HEK293 (cell line): ENCODE results near the gene ACYP1.
A peak's percentile ranks its signal among the peaks of the same experiment; 100 is the strongest.

Experiments
- HOXD13 ChIP-seq: sonication (generic); formaldehyde crosslinking; IDR thresholded peaks from 2 replicates; pipeline ENCODE4 v1.8.0; 2022; ENCODE audit warnings: missing genetic modification reagents, borderline replicate concordance
- KLF16 ChIP-seq: fragments of 450-650 bp; formaldehyde crosslinking; IDR thresholded peaks from 2 replicates; pipeline ENCODE4 v1.5.1; 2017; ENCODE audit warnings: missing biosample characterization, missing genetic modification characterization
- MYNN ChIP-seq: fragments of 450-650 bp; formaldehyde crosslinking; IDR thresholded peaks from 2 replicates; pipeline ENCODE4 v1.5.1; 2016; ENCODE audit warnings: missing biosample characterization, missing genetic modification characterization, borderline replicate concordance
- ZBTB8A ChIP-seq: fragments of 450-650 bp; formaldehyde crosslinking; IDR thresholded peaks from 2 replicates; pipeline ENCODE4 v1.5.1; 2016; ENCODE audit warnings: missing biosample characterization, missing genetic modification characterization
- ZNF114 ChIP-seq: fragments of 450-650 bp; formaldehyde crosslinking; IDR thresholded peaks from 2 replicates; pipeline ENCODE4 v1.5.0; 2017; ENCODE audit warnings: missing biosample characterization, missing genetic modification characterization
- ZNF239 ChIP-seq: fragments of 450-650 bp; formaldehyde crosslinking; IDR thresholded peaks from 2 replicates; pipeline ENCODE4 v1.5.1; 2016; ENCODE audit warnings: missing biosample characterization, missing genetic modification characterization
- ZNF274 ChIP-seq, 2 experiments: fragments of 200-500 bp in 1 of 2; fragments of 450-650 bp in 1 of 2; sonication (Bioruptor generic) in 1 of 2; formaldehyde crosslinking in 1 of 2; IDR thresholded peaks; 2 replicates each; pipeline versions ENCODE4 v1.5.1 to v1.6.1; 2014 to 2016; ENCODE audit warnings: borderline replicate concordance in 1 of 2, inconsistent platforms in 1 of 2, low read length in 1 of 2, missing biosample characterization in 1 of 2, missing genetic modification characterization in 1 of 2
- ZNF501 ChIP-seq: fragments of 450-650 bp; formaldehyde crosslinking; IDR thresholded peaks from 2 replicates; pipeline ENCODE4 v1.5.1; 2016; ENCODE audit warnings: missing biosample characterization, missing genetic modification characterization
- TF ChIP-seq, protein P1 (sequence below): fragments of 450-650 bp; formaldehyde crosslinking; IDR thresholded peaks from 2 replicates; pipeline ENCODE4 v1.5.1; 2016; ENCODE audit warnings: missing biosample characterization, missing genetic modification characterization
- TF ChIP-seq, protein P2 (sequence below): fragments of 450-650 bp; IDR thresholded peaks from 2 replicates; pipeline ENCODE4 v1.5.1; 2018; ENCODE audit warnings: missing biosample characterization, mild to moderate bottlenecking, missing genetic modification characterization
- TF ChIP-seq, protein P3 (sequence below): IDR thresholded peaks from 2 replicates; pipeline ENCODE4 v1.6.1; 2011; ENCODE audit warnings: mild to moderate bottlenecking, low read depth, low read length, borderline replicate concordance
- TF ChIP-seq, protein P4 (sequence below): fragments of 450-650 bp; formaldehyde crosslinking; IDR thresholded peaks from 2 replicates; pipeline ENCODE4 v1.5.1; 2016; ENCODE audit warnings: missing biosample characterization, missing genetic modification characterization

DNA sequence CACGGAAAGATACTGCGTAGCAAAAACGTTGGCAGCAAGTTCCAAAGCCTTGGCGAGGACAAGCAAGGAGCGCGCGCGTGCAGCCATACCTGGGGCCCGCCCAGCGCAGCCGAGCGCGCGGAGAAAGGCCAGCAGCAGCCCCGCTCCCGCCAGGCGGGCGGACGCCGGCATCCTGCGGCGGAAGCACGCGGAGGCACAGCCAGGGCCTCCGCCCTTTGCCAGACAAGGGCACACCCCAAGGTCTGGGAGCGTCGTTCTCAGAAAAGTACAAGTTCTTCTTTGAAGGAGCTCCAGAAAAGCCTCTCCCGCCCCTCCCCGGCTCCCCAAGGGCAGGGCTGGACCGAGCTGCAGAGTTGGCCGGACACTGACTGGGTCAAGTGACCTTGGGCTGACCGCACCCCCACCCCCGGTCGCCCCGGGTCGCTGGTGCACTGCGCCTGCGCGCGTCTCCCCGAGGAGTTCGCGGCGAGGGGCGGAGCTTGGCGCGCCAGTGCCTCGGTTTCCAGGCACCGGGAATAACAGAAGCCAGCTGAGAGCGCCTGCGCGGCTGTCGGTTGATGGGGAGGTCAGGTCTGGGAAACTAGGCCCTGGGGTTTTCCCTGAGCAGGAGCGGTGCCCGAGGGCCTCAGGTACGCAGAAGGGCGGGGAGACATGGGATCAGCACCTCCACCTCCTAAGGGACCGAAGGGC lies 5.4 kb upstream of the ACYP1 start, which contains the start of gene ZC2HC1C:
- TF ChIP-seq ZNF239 (tag by site-specific recombination) (no peak), ZNF274 (IDR thresholded peaks at IDR 0.05; ENCODE audit: low read length) (no peak), ZNF274 (tag by site-specific recombination; IDR thresholded peaks at IDR 0.05; ENCODE audit: borderline replicate concordance) (no peak), MYNN (tag by site-specific recombination) (no peak), HOXD13 (CRISPR knock-in tag) (no peak), ZNF114 (tag by site-specific recombination) (no peak), ZNF501 (tag by site-specific recombination) (no peak), ZBTB8A (tag by site-specific recombination) (0 out of 2 replicates have a peak, but pooled peaks have one; percentile 27), KLF16 (tag by site-specific recombination) (peak; percentile 43; the same call in 1 of the 2 replicates)
- TF ChIP-seq, protein P1, sequence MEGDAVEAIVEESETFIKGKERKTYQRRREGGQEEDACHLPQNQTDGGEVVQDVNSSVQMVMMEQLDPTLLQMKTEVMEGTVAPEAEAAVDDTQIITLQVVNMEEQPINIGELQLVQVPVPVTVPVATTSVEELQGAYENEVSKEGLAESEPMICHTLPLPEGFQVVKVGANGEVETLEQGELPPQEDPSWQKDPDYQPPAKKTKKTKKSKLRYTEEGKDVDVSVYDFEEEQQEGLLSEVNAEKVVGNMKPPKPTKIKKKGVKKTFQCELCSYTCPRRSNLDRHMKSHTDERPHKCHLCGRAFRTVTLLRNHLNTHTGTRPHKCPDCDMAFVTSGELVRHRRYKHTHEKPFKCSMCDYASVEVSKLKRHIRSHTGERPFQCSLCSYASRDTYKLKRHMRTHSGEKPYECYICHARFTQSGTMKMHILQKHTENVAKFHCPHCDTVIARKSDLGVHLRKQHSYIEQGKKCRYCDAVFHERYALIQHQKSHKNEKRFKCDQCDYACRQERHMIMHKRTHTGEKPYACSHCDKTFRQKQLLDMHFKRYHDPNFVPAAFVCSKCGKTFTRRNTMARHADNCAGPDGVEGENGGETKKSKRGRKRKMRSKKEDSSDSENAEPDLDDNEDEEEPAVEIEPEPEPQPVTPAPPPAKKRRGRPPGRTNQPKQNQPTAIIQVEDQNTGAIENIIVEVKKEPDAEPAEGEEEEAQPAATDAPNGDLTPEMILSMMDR: no peak
- TF ChIP-seq, protein P2, sequence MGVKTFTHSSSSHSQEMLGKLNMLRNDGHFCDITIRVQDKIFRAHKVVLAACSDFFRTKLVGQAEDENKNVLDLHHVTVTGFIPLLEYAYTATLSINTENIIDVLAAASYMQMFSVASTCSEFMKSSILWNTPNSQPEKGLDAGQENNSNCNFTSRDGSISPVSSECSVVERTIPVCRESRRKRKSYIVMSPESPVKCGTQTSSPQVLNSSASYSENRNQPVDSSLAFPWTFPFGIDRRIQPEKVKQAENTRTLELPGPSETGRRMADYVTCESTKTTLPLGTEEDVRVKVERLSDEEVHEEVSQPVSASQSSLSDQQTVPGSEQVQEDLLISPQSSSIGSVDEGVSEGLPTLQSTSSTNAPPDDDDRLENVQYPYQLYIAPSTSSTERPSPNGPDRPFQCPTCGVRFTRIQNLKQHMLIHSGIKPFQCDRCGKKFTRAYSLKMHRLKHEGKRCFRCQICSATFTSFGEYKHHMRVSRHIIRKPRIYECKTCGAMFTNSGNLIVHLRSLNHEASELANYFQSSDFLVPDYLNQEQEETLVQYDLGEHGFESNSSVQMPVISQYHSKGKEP (tag by site-specific recombination): no peak
- TF ChIP-seq, protein P3, sequence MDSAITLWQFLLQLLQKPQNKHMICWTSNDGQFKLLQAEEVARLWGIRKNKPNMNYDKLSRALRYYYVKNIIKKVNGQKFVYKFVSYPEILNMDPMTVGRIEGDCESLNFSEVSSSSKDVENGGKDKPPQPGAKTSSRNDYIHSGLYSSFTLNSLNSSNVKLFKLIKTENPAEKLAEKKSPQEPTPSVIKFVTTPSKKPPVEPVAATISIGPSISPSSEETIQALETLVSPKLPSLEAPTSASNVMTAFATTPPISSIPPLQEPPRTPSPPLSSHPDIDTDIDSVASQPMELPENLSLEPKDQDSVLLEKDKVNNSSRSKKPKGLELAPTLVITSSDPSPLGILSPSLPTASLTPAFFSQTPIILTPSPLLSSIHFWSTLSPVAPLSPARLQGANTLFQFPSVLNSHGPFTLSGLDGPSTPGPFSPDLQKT: no peak
- TF ChIP-seq, protein P4, sequence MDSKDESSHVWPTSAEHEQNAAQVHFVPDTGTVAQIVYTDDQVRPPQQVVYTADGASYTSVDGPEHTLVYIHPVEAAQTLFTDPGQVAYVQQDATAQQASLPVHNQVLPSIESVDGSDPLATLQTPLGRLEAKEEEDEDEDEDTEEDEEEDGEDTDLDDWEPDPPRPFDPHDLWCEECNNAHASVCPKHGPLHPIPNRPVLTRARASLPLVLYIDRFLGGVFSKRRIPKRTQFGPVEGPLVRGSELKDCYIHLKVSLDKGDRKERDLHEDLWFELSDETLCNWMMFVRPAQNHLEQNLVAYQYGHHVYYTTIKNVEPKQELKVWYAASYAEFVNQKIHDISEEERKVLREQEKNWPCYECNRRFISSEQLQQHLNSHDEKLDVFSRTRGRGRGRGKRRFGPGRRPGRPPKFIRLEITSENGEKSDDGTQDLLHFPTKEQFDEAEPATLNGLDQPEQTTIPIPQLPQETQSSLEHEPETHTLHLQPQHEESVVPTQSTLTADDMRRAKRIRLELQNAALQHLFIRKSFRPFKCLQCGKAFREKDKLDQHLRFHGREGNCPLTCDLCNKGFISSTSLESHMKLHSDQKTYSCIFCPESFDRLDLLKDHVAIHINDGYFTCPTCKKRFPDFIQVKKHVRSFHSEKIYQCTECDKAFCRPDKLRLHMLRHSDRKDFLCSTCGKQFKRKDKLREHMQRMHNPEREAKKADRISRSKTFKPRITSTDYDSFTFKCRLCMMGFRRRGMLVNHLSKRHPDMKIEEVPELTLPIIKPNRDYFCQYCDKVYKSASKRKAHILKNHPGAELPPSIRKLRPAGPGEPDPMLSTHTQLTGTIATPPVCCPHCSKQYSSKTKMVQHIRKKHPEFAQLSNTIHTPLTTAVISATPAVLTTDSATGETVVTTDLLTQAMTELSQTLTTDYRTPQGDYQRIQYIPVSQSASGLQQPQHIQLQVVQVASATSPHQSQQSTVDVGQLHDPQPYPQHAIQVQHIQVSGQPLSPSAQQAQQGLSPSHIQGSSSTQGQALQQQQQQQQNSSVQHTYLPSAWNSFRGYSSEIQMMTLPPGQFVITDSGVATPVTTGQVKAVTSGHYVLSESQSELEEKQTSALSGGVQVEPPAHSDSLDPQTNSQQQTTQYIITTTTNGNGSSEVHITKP: no peak
